Measurements from ENCODE around the gene MMD.
A peak's percentile ranks its signal among the peaks of the same experiment; 100 is the strongest.

MMD gene

DNA sequence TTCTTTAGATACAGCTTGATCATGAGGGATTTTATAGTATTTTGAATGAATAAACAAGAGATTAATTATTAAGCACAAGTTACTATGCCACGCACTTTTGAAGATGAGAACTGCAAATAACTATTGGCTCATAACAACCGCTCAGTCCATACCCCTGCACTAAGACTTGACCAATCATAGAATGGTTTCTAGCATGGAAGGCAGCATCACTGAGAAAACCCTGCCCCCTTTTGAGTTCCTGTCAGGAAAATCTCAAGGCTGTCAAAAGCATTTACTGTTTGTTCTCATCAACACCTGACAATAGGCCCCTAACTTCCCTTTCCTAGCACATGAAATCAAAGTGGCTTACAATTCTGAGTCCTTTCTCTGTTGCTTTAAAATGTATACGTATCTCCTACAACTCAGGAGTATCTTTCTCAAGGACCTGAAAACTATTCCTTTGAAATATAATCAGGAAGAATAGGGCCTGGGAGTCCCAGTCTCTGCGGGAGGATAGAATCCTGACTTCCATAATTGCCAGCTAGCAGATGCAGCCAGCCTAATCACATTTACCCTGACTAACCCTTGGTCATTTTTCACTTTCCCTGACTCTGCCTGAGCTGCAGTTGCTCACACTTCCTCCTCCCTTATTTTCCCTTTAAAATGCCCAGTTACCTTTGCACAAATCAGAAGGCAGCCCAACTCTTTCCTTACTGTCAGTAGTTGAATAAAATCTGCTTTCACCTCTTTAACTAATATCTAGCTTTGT is 9.1 kb upstream of the MMD start:
- no peaks in the 10 kb centered on the region for H3K36me3 ChIP-seq (ENCODE audit: insufficient read depth, low read length)
- H4K20me1 ChIP-seq (ENCODE audit: insufficient read depth, low read length) = no peaks in the 10 kb centered on the region
- TF ChIP-seq EZH2 (IDR thresholded peaks at IDR 0.05; ENCODE audit: borderline replicate concordance, low read length) = no peak
- TF ChIP-seq, protein P1, sequence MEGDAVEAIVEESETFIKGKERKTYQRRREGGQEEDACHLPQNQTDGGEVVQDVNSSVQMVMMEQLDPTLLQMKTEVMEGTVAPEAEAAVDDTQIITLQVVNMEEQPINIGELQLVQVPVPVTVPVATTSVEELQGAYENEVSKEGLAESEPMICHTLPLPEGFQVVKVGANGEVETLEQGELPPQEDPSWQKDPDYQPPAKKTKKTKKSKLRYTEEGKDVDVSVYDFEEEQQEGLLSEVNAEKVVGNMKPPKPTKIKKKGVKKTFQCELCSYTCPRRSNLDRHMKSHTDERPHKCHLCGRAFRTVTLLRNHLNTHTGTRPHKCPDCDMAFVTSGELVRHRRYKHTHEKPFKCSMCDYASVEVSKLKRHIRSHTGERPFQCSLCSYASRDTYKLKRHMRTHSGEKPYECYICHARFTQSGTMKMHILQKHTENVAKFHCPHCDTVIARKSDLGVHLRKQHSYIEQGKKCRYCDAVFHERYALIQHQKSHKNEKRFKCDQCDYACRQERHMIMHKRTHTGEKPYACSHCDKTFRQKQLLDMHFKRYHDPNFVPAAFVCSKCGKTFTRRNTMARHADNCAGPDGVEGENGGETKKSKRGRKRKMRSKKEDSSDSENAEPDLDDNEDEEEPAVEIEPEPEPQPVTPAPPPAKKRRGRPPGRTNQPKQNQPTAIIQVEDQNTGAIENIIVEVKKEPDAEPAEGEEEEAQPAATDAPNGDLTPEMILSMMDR (IDR thresholded peaks at IDR 0.05; ENCODE audit: low read length) = no peak
- H3K79me2 ChIP-seq (ENCODE audit: insufficient read depth, low read length) = no peaks in the 10 kb centered on the region
- peak overlapping the region; percentile 73 for H3K27ac ChIP-seq (ENCODE audit: low read depth, low read length, poor library complexity, severe bottlenecking)
- no peaks in the 10 kb centered on the region for H3K9me3 ChIP-seq (ENCODE audit: low read length)
- H3K4me3 ChIP-seq (ENCODE audit: low read depth, low read length, poor library complexity, severe bottlenecking) = no peak overlapping the region
- H3K4me1 ChIP-seq (ENCODE audit: insufficient read depth, low read length, severe bottlenecking) = peaks cover 41% of the 10 kb centered on the region
- no peaks in the 10 kb centered on the region for H3K27me3 ChIP-seq (ENCODE audit: insufficient read depth, low read length)
- no peaks in the 10 kb centered on the region for H3F3A ChIP-seq (ENCODE audit: insufficient read depth, low read length)
- no peak overlapping the region for H2AFZ ChIP-seq (ENCODE audit: low read length)
- no peaks in the 10 kb centered on the region for H3K9me2 ChIP-seq (ENCODE audit: low read depth, low read length)
- no peak overlapping the region for H3K4me2 ChIP-seq (ENCODE audit: low read length)
- H3K9ac ChIP-seq (ENCODE audit: low read length) = no peak overlapping the region

DNA sequence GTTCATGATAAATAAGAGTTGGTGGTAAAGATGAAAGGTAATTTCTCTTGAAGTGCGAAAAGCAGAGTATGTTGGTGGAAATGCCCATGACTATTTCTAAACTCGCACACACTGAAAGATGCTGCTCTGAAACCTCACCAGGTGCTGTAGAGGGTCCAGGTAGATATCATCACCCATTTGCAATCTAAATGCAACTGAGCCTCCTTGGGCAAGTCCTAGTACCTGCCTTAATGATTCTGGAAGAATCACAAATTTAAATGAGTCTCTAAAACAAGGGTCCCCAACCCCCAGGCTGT is 5.9 kb upstream of the MMD start:
- H3K4me3 ChIP-seq (ENCODE audit: low read depth, low read length, poor library complexity, severe bottlenecking) = no peak overlapping the region
- H3K9ac ChIP-seq (ENCODE audit: low read length) = no peak overlapping the region; the same call in 1 of the 2 replicates
- no peaks in the 10 kb centered on the region for H3K36me3 ChIP-seq (ENCODE audit: insufficient read depth, low read length)
- no peaks in the 10 kb centered on the region for H3F3A ChIP-seq (ENCODE audit: insufficient read depth, low read length)
- H3K27me3 ChIP-seq (ENCODE audit: insufficient read depth, low read length) = no peaks in the 10 kb centered on the region
- H4K20me1 ChIP-seq (ENCODE audit: insufficient read depth, low read length) = no peaks in the 10 kb centered on the region
- peak overlapping the region; percentile 95 for H3K27ac ChIP-seq (ENCODE audit: low read depth, low read length, poor library complexity, severe bottlenecking)
- no peaks in the 10 kb centered on the region for H3K79me2 ChIP-seq (ENCODE audit: insufficient read depth, low read length)
- no peaks in the 10 kb centered on the region for H3K9me2 ChIP-seq (ENCODE audit: low read depth, low read length)
- no peaks in the 10 kb centered on the region for H3K9me3 ChIP-seq (ENCODE audit: low read length)
- H2AFZ ChIP-seq (ENCODE audit: low read length) = no peak overlapping the region
- no peak overlapping the region for H3K4me2 ChIP-seq (ENCODE audit: low read length)
- peaks cover 68% of the 10 kb centered on the region for H3K4me1 ChIP-seq (ENCODE audit: insufficient read depth, low read length, severe bottlenecking)
- no peak for TF ChIP-seq EZH2 (IDR thresholded peaks at IDR 0.05; ENCODE audit: borderline replicate concordance, low read length)
- TF ChIP-seq, protein P1 (IDR thresholded peaks at IDR 0.05; ENCODE audit: low read length) = no peak

DNA sequence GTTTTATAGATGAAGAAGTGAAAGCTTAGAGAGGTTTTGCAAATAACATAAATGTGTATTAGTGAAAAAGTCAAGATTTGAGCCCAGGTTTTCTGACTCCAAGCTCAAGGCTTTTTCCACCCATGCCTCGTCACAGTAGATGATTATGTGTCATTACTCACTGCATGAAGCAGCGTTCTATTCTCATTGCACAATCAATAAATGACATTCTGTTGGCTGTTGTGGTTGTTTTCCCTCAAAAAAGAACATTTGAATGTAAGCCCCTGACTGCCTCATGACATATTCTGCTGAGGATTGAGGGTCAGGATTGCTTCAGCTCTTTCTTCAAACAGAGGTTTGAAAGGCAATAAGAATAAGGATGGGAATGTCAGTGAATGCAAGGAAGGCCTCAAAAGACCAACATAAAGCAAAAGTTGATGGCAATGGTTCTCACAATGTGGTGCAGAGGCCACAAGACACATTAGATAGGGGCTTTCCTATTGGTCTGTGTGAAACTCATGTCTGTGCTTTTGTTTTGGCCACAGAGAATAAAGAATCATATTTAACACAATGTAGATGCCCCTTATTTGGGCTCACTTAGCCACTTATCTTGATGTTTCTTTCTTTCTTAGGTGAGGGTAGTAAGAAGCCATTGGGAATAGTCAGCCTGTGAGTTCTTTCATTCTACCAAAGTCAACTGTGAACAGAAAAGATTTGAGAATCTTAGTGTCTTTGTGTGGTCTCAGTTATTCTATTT is 5.4 kb upstream of the MMD start:
- peak overlapping the region; percentile 95 for H3K27ac ChIP-seq (ENCODE audit: low read depth, low read length, poor library complexity, severe bottlenecking)
- no peak overlapping the region for H3K4me2 ChIP-seq (ENCODE audit: low read length)
- H3K4me1 ChIP-seq (ENCODE audit: insufficient read depth, low read length, severe bottlenecking) = peaks cover 74% of the 10 kb centered on the region

More for the DNA sequence above, 5.4 kb upstream of the MMD start:
- no peaks in the 10 kb centered on the region for H3K9me2 ChIP-seq (ENCODE audit: low read depth, low read length)
- H3K9me3 ChIP-seq (ENCODE audit: low read length) = no peaks in the 10 kb centered on the region
- H3F3A ChIP-seq (ENCODE audit: insufficient read depth, low read length) = no peaks in the 10 kb centered on the region
- no peaks in the 10 kb centered on the region for H4K20me1 ChIP-seq (ENCODE audit: insufficient read depth, low read length)
- no peak overlapping the region; the same call in 1 of the 2 replicates for H2AFZ ChIP-seq (ENCODE audit: low read length)
- H3K79me2 ChIP-seq (ENCODE audit: insufficient read depth, low read length) = no peaks in the 10 kb centered on the region
- no peaks in the 10 kb centered on the region for H3K27me3 ChIP-seq (ENCODE audit: insufficient read depth, low read length)
- TF ChIP-seq, protein P1 (IDR thresholded peaks at IDR 0.05; ENCODE audit: low read length) = no peak
- TF ChIP-seq EZH2 (IDR thresholded peaks at IDR 0.05; ENCODE audit: borderline replicate concordance, low read length) = no peak
- no peaks in the 10 kb centered on the region for H3K36me3 ChIP-seq (ENCODE audit: insufficient read depth, low read length)
- H3K4me3 ChIP-seq (ENCODE audit: low read depth, low read length, poor library complexity, severe bottlenecking) = no peak overlapping the region
- H3K9ac ChIP-seq (ENCODE audit: low read length) = peak overlapping the region; percentile 3; the same call in 1 of the 2 replicates
